ENCODE data around the gene SYCE1. TPM values are rescaled to one million over a fixed set of nuclear protein-coding genes. Genes with fewer than 3 reads are reported as not detected.

SYCE1 gene
- polyA plus RNA-seq, 1 donor from 2014 or later: not detected

GRCh38 chr10:133509700-133510099, 55.7 kb downstream of the SYCE1 start:
- Histone ChIP-seq H4K20me1 (ENCODE audit: insufficient read depth) (no peaks in the 10 kb centered on the region), H3K27me3 (ENCODE audit: insufficient read depth, low read depth, low read length) (no peaks in the 10 kb centered on the region), H3K4me2 (ENCODE audit: low read length) (no peak overlapping the region), H3K9me2 (ENCODE audit: insufficient read depth, low read length) (no peaks in the 10 kb centered on the region), H3K9ac (ENCODE audit: low read length) (no peak overlapping the region), H3K79me2 (replicated peaks; ENCODE audit: insufficient read depth, low read length) (no peaks in the 10 kb centered on the region), H3K4me3 (ENCODE audit: low read length) (no peak overlapping the region), H3K36me3 (ENCODE audit: insufficient read depth, low read length) (no peaks in the 10 kb centered on the region), H2AFZ (ENCODE audit: low read depth, low read length) (no peak overlapping the region), H3F3A (ENCODE audit: insufficient read depth, low read length, poor library complexity, severe bottlenecking) (no peaks in the 10 kb centered on the region), H3K9me3 (ENCODE audit: low read length) (peaks cover 3% of the 10 kb centered on the region), H3K27ac (ENCODE audit: low read length) (no peak overlapping the region)
- TF ChIP-seq MXI1 (conservative IDR thresholded peaks at IDR 0.05; ENCODE audit: poor library complexity, severe bottlenecking) (no peak), EZH2 (IDR thresholded peaks at IDR 0.05; ENCODE audit: borderline replicate concordance, insufficient read depth, low read length, poor library complexity, severe bottlenecking) (no peak), RAD21 (conservative IDR thresholded peaks at IDR 0.05) (no peak), REST (IDR thresholded peaks at IDR 0.05; ENCODE audit: borderline replicate concordance) (no peak), POLR2AphosphoS5 (IDR thresholded peaks at IDR 0.05) (no peak), SMC3 (conservative IDR thresholded peaks at IDR 0.05; ENCODE audit: poor library complexity) (no peak), EP300 (conservative IDR thresholded peaks at IDR 0.05; ENCODE audit: poor library complexity, severe bottlenecking) (no peak), CTCF (IDR thresholded peaks at IDR 0.05; ENCODE audit: poor library complexity, severe bottlenecking) (no peak), TAF1 (IDR thresholded peaks at IDR 0.05; ENCODE audit: low read depth) (no peak)

Other genes starting within 250 kb of the SYCE1 start
- gene CALY, start 228.7 kb downstream of the SYCE1 start, polyA plus RNA-seq: 3.7 and 6.8 TPM in 2 replicates
- gene PRAP1, start 218.2 kb downstream of the SYCE1 start, polyA plus RNA-seq: not detected in 2 replicates
- not detected in 2 replicates for gene FUOM, start 207.6 kb downstream of the SYCE1 start, polyA plus RNA-seq
- 122 and 127 TPM in 2 replicates for gene ECHS1, start 192.2 kb downstream of the SYCE1 start, polyA plus RNA-seq
- 2.2 and 3.0 TPM in 2 replicates for gene PAOX, start 186.3 kb downstream of the SYCE1 start, polyA plus RNA-seq
- 49.7 and 52.3 TPM in 2 replicates for gene MTG1, start 171.4 kb downstream of the SYCE1 start, polyA plus RNA-seq
- 0.28 and 1.1 TPM in 2 replicates for gene SPRN, start 141.0 kb downstream of the SYCE1 start, polyA plus RNA-seq
- 4.3 and 6.1 TPM in 2 replicates for gene SCART1, start 111.6 kb downstream of the SYCE1 start, polyA plus RNA-seq
- gene CYP2E1, start 38.2 kb downstream of the SYCE1 start, polyA plus RNA-seq: 1.7 and 4.0 TPM in 2 replicates
- not detected in 2 replicates for gene FRG2B, start 61.2 kb upstream of the SYCE1 start, polyA plus RNA-seq

Data from neural cell (in vitro differentiated cells).